ENCODE data around the gene IFT172.

GRCh38 chr2:27441226-27441926 is 48.2 kb downstream of the IFT172 start:
- TF ChIP-seq POLR2A (IDR thresholded peaks at IDR 0.05) = no peak
- no peak for TF ChIP-seq CTCF (IDR thresholded peaks at IDR 0.05)

All from thyroid gland (tissue), 4 donors.